ENCODE measurements around the gene UBE2Q2. TPM values are rescaled to one million over a fixed set of nuclear protein-coding genes. Genes with fewer than 3 reads are reported as not detected.

Gene UBE2Q2
- polyA plus RNA-seq, 2 of the 4 experiments (the other 2 are of a cell fraction) = 36.5 to 50.6 TPM

DNA sequence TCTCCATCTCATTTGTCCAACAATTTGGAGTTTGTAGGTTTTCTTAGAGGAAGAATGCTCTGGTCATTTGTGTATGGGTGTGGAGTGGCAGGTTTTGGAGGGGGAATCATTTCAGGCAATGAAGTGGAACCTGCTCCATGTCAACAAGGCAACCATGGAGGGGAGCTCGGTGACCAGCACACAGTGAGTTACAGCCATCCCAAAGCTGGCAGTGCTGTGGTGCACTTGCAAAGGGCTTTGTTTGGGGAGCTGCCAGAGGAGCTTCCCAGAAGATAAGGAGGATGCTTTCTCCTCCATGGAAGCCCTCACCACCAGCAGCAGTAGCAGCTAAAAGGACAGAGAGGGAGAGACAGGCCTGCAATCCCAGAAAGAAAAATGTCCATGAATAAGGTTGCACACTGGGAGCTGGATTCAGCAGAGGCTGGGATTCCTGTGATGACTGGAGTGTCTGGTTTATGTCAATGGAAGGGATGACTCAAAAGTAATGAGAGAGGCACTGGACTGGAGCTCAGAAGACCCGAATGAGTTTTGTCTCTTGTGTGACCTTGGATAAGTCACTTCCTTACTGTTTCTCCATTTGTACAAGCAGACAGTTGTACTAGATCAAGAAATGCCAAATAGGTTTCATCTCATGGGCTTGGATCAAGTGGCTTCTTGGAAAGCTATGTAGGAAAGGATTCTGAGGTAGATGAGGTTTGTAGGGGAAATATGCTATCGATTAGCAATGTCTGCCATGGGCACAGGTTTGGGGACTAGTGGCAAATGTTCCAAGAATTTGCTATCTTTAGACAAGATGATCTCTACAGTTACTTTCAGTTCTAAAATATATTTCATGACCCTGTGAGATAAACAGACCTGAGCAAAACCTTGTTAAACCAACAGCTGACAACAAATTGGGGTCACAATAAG is 27.2 kb upstream of the UBE2Q2 start:
- WGBS (ENCODE audit: missing lambda C conversion rate) = 59% methylated on average over 3 of the region's 3 CpGs
- ATAC-seq = no peak; a peak in 1 of 6 replicates
- ChIA-PET POLR2A (interaction anchor here (1.5 kb wide), 1 partner anchor 88 kb away, joined by 3 read pairs; the partner anchor contains the start of gene FBXO22), CTCF (interaction anchor here (0.6 to 3.9 kb wide), 10 partner anchors 11 to 335 kb away, joined by 3 to 51 read pairs (median 5); no protein-coding TSS in a partner anchor)
- Histone ChIP-seq H3K4me1 (no peaks in the 10 kb centered on the region), H3K9me3 (no peaks in the 10 kb centered on the region), H3K4me2 (no peak overlapping the region), H3K27ac (no peak overlapping the region), H3K4me3 (no peak overlapping the region)
- DNase-seq (ENCODE audit: low read depth in 1 of 2, low spot score in 1 of 2) = no peak
- no peak for FAIRE-seq
- TF ChIP-seq ESRRA (IDR thresholded peaks at IDR 0.05; ENCODE audit: borderline replicate concordance, low read length) (no peak), EHMT2 (IDR thresholded peaks at IDR 0.05; ENCODE audit: low read depth) (no peak), HOXB13 (CRISPR knock-in tag; IDR thresholded peaks at IDR 0.05; ENCODE audit: low read depth) (no peak), CBX8 (IDR thresholded peaks at IDR 0.05) (no peak), HOXA7 (CRISPR knock-in tag; IDR thresholded peaks at IDR 0.05) (no peak)

DNA sequence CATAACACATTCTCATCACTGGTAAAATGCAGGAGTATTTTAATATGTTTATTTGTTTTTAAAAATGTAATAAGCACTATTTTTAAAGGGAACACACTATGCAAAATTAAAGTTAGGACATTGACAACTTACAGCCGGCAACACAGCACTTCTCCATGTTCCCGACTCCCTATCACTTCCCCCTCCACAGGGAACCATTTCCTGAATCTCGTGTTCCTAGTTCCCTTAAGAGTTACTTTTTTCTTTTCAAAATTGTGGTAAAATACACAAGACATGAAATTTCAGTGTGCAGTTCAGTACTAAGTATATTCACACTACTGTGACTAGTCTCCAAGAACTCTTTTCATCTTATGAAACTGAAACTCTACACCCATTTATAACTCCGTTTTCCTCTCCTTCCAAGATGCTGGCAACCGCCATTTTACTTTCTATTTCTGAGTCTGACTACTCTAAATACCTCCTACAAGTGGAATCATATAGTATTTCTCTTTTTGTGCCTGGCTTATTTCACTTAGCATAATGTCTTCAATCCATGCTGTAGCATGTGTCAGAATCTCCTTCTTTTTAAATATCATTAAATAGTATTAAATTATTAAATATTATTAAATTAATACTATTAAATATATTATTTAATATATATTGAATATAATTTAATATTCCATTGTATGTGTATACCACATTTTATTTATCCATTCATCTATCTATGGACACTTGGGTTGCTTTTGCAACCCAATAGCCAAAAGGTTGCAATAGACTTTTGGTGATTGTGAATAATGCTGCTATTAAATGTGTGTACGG is 25.9 kb upstream of the UBE2Q2 start:
- Histone ChIP-seq H3K4me2 (peak overlapping the region; percentile 46), H3K9me3 (no peaks in the 10 kb centered on the region), H3K27ac (peak overlapping the region; percentile 12 to 23; a peak in 1 of 6 replicates), H3K4me1 (no peaks in the 10 kb centered on the region), H3K4me3 (0 out of 3 replicates have a peak overlapping the region, but pooled peaks have one; percentile 10)
- 54% methylated on average over 6 of the region's 6 CpGs for WGBS (ENCODE audit: missing lambda C conversion rate)
- POLR2A ChIA-PET = no interaction called here
- TF ChIP-seq ZSCAN20 (CRISPR knock-in tag; IDR thresholded peaks at IDR 0.05) = no peak
- no peak for TF ChIP-seq FOSL2 (IDR thresholded peaks at IDR 0.05)
- no peak for TF ChIP-seq FOSL2 (CRISPR knock-in tag; IDR thresholded peaks at IDR 0.05)
- TF ChIP-seq, protein P1, sequence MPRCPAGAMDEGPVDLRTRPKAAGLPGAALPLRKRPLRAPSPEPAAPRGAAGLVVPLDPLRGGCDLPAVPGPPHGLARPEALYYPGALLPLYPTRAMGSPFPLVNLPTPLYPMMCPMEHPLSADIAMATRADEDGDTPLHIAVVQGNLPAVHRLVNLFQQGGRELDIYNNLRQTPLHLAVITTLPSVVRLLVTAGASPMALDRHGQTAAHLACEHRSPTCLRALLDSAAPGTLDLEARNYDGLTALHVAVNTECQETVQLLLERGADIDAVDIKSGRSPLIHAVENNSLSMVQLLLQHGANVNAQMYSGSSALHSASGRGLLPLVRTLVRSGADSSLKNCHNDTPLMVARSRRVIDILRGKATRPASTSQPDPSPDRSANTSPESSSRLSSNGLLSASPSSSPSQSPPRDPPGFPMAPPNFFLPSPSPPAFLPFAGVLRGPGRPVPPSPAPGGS (IDR thresholded peaks at IDR 0.05) = no peak
- peak in 1 of 2 experiments; percentile 47; a peak in 1 of 6 replicates for ATAC-seq
- peak in 1 of 2 experiments; percentile 37 for DNase-seq (ENCODE audit: low read depth in 1 of 2, low spot score in 1 of 2)
- CTCF ChIA-PET = interaction anchor here (1.7 to 3.9 kb wide), 3 partner anchors 16 to 334 kb away, joined by 5 to 51 read pairs (median 8); no protein-coding TSS in a partner anchor
- no peak for FAIRE-seq

DNA sequence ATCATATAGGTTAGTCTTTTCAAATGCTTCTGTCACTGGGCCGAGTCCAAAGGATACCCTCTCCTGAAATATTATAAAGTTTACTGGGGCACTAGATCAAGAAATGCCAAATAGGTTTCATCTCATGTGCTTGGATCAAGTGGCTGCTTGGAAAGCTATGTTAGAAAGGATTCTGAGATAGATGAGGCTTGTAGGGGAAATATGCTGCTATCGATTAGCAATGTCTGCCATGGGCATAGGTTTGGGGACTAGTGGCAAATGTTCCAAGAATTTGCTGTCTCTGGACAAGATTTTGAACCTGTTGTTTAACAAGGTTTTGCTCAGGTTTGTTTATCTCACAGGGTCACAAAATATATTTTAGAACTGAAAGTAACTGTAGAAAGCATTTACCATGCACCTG is 23.0 kb upstream of the UBE2Q2 start:
- CTCF ChIA-PET = interaction anchor here (0.6 to 6.4 kb wide), 7 partner anchors 10 to 320 kb away, joined by 3 to 47 read pairs (median 4); no protein-coding TSS in a partner anchor
- Histone ChIP-seq H3K4me1 (no peaks in the 10 kb centered on the region), H3K4me3 (no peak overlapping the region), H3K4me2 (no peak overlapping the region), H3K27ac (no peak overlapping the region), H3K9me3 (no peaks in the 10 kb centered on the region)
- ATAC-seq = no peak
- POLR2A ChIA-PET = no interaction called here
- WGBS (ENCODE audit: missing lambda C conversion rate) = 52% methylated on average over 2 of the region's 2 CpGs
- no peak for DNase-seq (ENCODE audit: low read depth in 1 of 2, low spot score in 1 of 2)
- no peak for FAIRE-seq
- TF ChIP-seq FOSL2 (IDR thresholded peaks at IDR 0.05) = no peak
- no peak for TF ChIP-seq FOSL2 (CRISPR knock-in tag; IDR thresholded peaks at IDR 0.05)

DNA sequence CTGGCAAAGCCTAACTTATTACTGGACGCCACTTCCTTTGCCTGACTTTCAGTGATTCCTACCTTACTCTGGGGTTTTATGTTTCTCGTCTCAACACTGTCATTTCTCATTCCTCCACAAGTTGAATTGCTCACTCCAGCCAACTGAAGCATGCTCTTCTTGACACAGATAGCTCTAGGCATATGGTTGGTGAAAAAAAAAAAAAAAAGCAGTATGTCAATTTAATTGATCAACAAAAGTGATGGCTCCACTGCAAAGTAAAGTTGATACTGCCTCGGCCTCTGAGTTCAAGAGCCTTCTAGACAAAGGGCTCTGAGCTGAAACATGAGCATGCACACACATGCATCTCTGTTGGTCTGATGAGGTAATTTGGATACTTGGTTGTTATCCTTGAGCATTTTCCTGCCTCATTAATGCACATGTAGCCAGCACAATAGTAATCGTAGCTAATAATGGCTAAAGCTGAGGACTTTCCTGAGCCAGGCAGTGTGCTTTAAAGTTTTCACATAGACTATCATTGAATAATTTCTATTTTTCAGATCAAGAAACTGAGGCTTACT is 21.4 kb upstream of the UBE2Q2 start:
- ChIA-PET CTCF (interaction anchor here (0.6 to 6.4 kb wide), 13 partner anchors 10 to 1113 kb away, joined by 3 to 47 read pairs (median 4); no protein-coding TSS in a partner anchor), POLR2A (interaction anchor here (0.7 to 1.5 kb wide), 2 partner anchors 21 to 799 kb away, joined by 3 to 7 read pairs; partner anchors contain the start of gene UBE2Q2)
- Histone ChIP-seq H3K27ac (no peak overlapping the region), H3K4me3 (no peak overlapping the region), H3K9me3 (no peaks in the 10 kb centered on the region), H3K4me2 (no peak overlapping the region), H3K4me1 (no peaks in the 10 kb centered on the region)
- TF ChIP-seq NR3C1 (IDR thresholded peaks at IDR 0.05) (no peak), CHD2 (IDR thresholded peaks at IDR 0.05; ENCODE audit: low read length, partially characterized antibody) (no peak), EP300 (IDR thresholded peaks at IDR 0.05) (no peak), FOXS1 (CRISPR knock-in tag; IDR thresholded peaks at IDR 0.05) (no peak), RARB (CRISPR knock-in tag; IDR thresholded peaks at IDR 0.05) (no peak), GATA3 (IDR thresholded peaks at IDR 0.05; ENCODE audit: borderline replicate concordance) (no peak), RNF2 (IDR thresholded peaks at IDR 0.05; ENCODE audit: borderline replicate concordance, low read depth) (no peak), MYC (IDR thresholded peaks at IDR 0.05; ENCODE audit: borderline replicate concordance, low read length) (no peak), JUNB (IDR thresholded peaks at IDR 0.05) (no peak), CHD4 (IDR thresholded peaks at IDR 0.05; ENCODE audit: borderline replicate concordance) (no peak), EHF (CRISPR knock-in tag; IDR thresholded peaks at IDR 0.05) (no peak), HDAC2 (IDR thresholded peaks at IDR 0.05) (no peak), EHMT2 (IDR thresholded peaks at IDR 0.05; ENCODE audit: low read depth) (no peak)
- TF ChIP-seq, protein P1 (IDR thresholded peaks at IDR 0.05) = no peak
- WGBS (ENCODE audit: missing lambda C conversion rate) = 85% methylated on average over 4 of the region's 4 CpGs
- DNase-seq (ENCODE audit: low read depth in 1 of 2, low spot score in 1 of 2) (no peak), ATAC-seq (no peak), FAIRE-seq (no peak)

Data from A549 (cell line).